ENCODE results near the gene DYTN.

DYTN gene

DNA sequence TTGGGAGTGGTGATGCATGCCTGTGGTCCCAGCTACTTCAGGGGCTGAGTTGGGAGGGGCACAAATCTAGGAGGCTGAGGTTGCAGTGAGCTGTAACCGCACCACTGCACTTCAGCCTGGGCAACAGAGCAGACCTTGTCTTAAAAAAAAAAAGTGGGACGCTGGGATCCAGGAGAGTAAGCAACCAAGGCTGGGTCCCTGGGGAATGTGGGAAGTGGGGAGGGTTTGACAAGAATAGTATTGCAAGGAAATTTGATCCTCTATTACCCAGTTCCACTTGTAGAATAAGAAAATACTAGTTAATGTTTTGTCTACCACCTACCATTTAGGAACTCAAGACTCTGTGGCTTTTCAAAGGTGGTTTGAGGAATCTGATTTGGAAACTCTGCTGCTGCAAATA, 21.1 kb upstream of the DYTN start:
- TF ChIP-seq, protein P1, sequence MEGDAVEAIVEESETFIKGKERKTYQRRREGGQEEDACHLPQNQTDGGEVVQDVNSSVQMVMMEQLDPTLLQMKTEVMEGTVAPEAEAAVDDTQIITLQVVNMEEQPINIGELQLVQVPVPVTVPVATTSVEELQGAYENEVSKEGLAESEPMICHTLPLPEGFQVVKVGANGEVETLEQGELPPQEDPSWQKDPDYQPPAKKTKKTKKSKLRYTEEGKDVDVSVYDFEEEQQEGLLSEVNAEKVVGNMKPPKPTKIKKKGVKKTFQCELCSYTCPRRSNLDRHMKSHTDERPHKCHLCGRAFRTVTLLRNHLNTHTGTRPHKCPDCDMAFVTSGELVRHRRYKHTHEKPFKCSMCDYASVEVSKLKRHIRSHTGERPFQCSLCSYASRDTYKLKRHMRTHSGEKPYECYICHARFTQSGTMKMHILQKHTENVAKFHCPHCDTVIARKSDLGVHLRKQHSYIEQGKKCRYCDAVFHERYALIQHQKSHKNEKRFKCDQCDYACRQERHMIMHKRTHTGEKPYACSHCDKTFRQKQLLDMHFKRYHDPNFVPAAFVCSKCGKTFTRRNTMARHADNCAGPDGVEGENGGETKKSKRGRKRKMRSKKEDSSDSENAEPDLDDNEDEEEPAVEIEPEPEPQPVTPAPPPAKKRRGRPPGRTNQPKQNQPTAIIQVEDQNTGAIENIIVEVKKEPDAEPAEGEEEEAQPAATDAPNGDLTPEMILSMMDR (IDR thresholded peaks at IDR 0.05; ENCODE audit: low read depth, low read length, missing control alignments): no peak
- DNase-seq (ENCODE audit: low read depth): no peak
- H3K4me3 ChIP-seq (ENCODE audit: low read depth, low read length): no peak overlapping the region

DNA sequence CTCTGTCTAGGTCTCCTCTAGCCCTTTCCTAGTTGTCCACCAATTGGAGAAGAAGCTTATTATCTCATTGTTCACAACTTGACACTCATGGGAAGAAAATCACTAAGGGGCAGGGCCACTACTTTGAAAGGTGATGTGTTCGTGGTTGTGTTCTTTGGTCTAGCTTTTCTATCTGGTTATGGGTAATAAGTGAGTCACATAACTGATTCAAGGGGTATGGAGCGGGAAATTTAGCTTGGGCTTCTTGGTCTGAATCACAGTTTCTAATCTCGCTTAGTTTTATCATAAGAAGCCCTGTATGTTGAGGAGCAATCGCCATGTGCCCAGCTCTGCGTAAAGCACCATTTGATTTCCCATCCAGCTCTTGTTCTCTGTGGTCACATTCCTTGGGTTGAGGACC, 18.7 kb upstream of the DYTN start:
- TF ChIP-seq, protein P1 (IDR thresholded peaks at IDR 0.05; ENCODE audit: low read depth, low read length, missing control alignments): no peak
- no peak overlapping the region for H3K4me3 ChIP-seq (ENCODE audit: low read depth, low read length)
- no peak for DNase-seq (ENCODE audit: low read depth)

DNA sequence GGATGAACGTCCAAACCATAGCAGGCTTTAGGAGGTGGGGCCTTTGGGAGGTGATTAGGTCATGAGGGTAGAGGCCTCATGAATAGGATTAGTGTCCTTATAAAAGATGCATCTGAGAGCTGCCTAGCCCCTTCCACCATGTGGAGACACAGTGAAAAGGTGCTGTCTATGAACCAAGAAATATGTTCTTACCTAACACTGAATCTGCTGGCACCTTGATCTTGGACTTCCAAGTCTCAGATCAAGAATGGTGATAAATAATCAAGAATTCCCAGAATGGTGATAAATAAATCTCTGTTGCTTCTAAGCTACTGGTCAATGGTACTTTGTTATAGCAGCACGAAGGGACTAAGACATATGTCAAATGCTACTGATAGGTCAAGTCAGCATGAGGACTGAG, 15.1 kb upstream of the DYTN start:
- H3K4me3 ChIP-seq (ENCODE audit: low read depth, low read length): no peak overlapping the region
- TF ChIP-seq, protein P1 (IDR thresholded peaks at IDR 0.05; ENCODE audit: low read depth, low read length, missing control alignments): no peak
- DNase-seq (ENCODE audit: low read depth): no peak

DNA sequence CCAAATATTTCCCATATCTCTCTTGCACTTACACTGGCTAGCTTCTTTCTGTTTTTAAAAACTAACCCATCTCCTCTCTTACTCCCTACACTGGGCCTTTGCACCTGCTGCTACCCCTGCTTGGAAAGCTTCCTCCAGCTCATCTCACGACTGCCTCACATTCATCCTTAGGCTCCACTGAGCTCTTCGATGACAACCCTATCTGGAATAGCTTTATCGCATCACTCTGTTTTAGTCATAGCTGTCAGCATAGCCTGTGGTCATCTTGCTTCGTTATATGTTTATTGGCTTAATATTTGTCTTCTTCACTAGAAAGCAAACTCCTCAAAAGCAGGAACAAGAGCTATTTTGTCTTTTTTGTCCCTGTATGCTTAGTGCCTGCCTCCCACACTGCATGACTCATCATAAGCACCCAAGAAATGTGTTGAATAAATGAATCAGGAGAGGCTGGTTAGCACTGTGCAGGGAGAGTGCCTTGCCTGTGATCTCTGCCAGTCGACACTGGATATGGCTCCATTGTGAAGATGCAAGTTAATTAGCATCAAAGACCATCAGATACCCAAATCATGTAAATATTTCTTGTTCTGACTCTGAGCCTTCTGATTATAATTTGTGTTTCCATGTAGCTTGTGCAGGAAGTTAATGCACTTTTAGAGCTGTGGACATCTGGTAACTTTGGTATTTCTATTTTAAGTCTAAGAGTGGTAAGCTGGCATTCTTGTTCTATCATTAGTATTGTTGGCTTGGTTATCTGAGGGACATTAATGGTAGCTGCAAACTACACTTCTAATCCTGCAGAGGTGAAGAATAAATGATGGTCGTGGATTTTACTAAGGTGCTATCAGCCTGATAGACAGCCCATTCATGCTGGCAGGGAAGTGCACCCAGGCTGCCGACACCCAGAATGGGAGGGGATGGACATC, 10.3 kb upstream of the DYTN start:
- no peak for DNase-seq (ENCODE audit: low read depth)

DNA sequence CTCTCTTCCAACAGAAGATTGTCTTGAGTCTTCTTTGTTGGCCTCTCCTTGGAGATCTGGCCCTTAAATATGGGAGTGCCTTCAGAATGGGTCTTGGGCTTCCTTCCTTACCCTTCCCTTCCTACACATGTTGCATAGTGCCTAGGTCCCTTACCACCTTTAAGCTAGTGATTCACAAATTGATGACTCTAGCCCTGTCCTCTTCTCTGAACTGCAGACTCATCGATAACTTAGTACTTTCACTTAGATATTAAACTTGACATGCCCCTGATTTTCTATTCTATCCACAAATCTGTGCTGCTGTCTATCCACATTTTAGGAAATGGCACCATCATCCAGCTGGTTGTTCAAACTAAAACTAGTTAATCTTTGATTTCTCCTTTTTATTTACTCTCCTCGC, 9.1 kb upstream of the DYTN start:
- TF ChIP-seq, protein P1 (IDR thresholded peaks at IDR 0.05; ENCODE audit: low read depth, low read length, missing control alignments): no peak

More for the DNA sequence above, 10.3 kb upstream of the DYTN start:
- TF ChIP-seq, protein P1 (IDR thresholded peaks at IDR 0.05; ENCODE audit: low read depth, low read length, missing control alignments): no peak
- H3K4me3 ChIP-seq (ENCODE audit: low read depth, low read length): no peak overlapping the region

DNA sequence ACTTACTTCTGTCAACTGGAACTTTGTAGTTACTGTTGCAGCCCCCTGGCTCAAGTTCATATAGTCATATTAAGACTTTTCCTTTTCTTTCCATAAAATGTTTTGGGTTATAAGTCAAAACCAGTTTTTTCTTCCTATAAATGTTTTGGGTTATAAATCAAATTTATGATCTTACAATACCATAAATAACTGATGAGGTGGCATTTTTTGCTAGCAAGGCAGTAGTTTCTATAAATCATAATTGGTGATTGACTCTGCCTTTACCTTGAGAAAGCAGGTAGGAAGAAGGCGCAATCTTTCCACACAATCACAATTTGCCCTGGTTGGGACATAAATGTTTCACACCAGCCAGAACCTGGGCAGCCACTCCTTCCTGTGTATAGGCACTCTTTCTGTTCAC, 5.1 kb upstream of the DYTN start:
- TF ChIP-seq, protein P1 (IDR thresholded peaks at IDR 0.05; ENCODE audit: low read depth, low read length, missing control alignments): no peak
- H3K4me3 ChIP-seq (ENCODE audit: low read depth, low read length): no peak overlapping the region
- DNase-seq (ENCODE audit: low read depth): no peak

More for the DNA sequence above, 9.1 kb upstream of the DYTN start:
- DNase-seq (ENCODE audit: low read depth): no peak
- no peak overlapping the region for H3K4me3 ChIP-seq (ENCODE audit: low read depth, low read length)

All from GM12864 (cell line).